NCI-H774 (cell line): ENCODE measurements around the gene XPNPEP1.

Experiments used
- DNase-seq: peaks from one replicate; lab custom pipeline; 2025; lab: John Stamatoyannopoulos, UW

Gene XPNPEP1

GRCh38 chr10:109863775-109864174 is 59.5 kb downstream of the XPNPEP1 start:
- no peak for DNase-seq

GRCh38 chr10:109862738-109863137 is 60.6 kb downstream of the XPNPEP1 start:
- no peak for DNase-seq

- no peak for DNase-seq
Observed at GRCh38 chr10:109862041-109862440, 61.3 kb downstream of the XPNPEP1 start.

- DNase-seq, result no peak
Observed at GRCh38 chr10:109861081-109861480, 62.2 kb downstream of the XPNPEP1 start.

GRCh38 chr10:109859221-109859620 is 64.1 kb downstream of the XPNPEP1 start:
- no peak for DNase-seq

GRCh38 chr10:109855746-109856145 is 67.6 kb downstream of the XPNPEP1 start:
- DNase-seq, result no peak

GRCh38 chr10:109853921-109854320 is 69.4 kb downstream of the XPNPEP1 start:
- DNase-seq, result no peak

- peak; percentile 2 for DNase-seq
Observed at GRCh38 chr10:109852475-109853037, 70.8 kb downstream of the XPNPEP1 start.

- no peak for DNase-seq
Observed at GRCh38 chr10:109851616-109852474, 71.5 kb downstream of the XPNPEP1 start.

GRCh38 chr10:109846832-109847231 is 76.5 kb downstream of the XPNPEP1 start:
- no peak for DNase-seq

- DNase-seq, result no peak
Observed at GRCh38 chr10:109845308-109845707, 78.0 kb downstream of the XPNPEP1 start.

GRCh38 chr10:109838592-109839244 is 84.6 kb downstream of the XPNPEP1 start:
- DNase-seq, result no peak

- no peak for DNase-seq
Observed at GRCh38 chr10:109837384-109837783, 85.9 kb downstream of the XPNPEP1 start.

- no peak for DNase-seq
Observed at GRCh38 chr10:109835257-109835656, 88.1 kb downstream of the XPNPEP1 start.

- no peak for DNase-seq
Observed at GRCh38 chr10:109831846-109832245, 91.5 kb downstream of the XPNPEP1 start.

GRCh38 chr10:109824206-109824605 is 99.1 kb downstream of the XPNPEP1 start:
- DNase-seq, result no peak

- no peak for DNase-seq
Observed at GRCh38 chr10:109823196-109823595, 100.1 kb downstream of the XPNPEP1 start.

- no peak for DNase-seq
Observed at GRCh38 chr10:109821672-109822071, 101.6 kb downstream of the XPNPEP1 start.

GRCh38 chr10:109820620-109821405 is 102.5 kb downstream of the XPNPEP1 start:
- no peak for DNase-seq

GRCh38 chr10:109819807-109820206 is 103.5 kb downstream of the XPNPEP1 start:
- DNase-seq, result no peak
